Eye (tissue), 1 donor: Measurements from ENCODE around the gene PNPLA3.
A peak's percentile ranks its signal among the peaks of the same experiment; 100 is the strongest.

Source experiments
- DNase-seq: peaks from one replicate; pipeline ENCODE4 v3.0.0-alpha.2; 2015

The PNPLA3 gene

GRCh38 chr22:43923631-43924464, at the start of gene PNPLA3:
PNPLA3 (plus strand) TSS chr22:43923805; CDS start chr22:43923912, 107 bp downstream.
- DNase-seq, result peak; percentile 97

GRCh38 chr22:43876866-43877509, 46.6 kb upstream of the PNPLA3 start:
- DNase-seq, result no peak

GRCh38 chr22:43878079-43878795, 45.4 kb upstream of the PNPLA3 start:
- DNase-seq, result no peak

GRCh38 chr22:43878831-43879550, 44.6 kb upstream of the PNPLA3 start:
- DNase-seq, result no peak

GRCh38 chr22:43879901-43880540, 43.6 kb upstream of the PNPLA3 start:
- no peak for DNase-seq

- no peak for DNase-seq
These were observed 43.0 kb upstream of the PNPLA3 start for GRCh38 chr22:43880541-43880991.

- DNase-seq, result no peak
These were observed 42.2 kb upstream of the PNPLA3 start for GRCh38 chr22:43881091-43882061.

GRCh38 chr22:43882122-43882767, 41.4 kb upstream of the PNPLA3 start:
- no peak for DNase-seq

GRCh38 chr22:43883012-43883661, 40.5 kb upstream of the PNPLA3 start:
- DNase-seq, result peak; percentile 77

- no peak for DNase-seq
These were observed 39.7 kb upstream of the PNPLA3 start for GRCh38 chr22:43883719-43884415.

- DNase-seq, result peak; percentile 71
These were observed 38.8 kb upstream of the PNPLA3 start for GRCh38 chr22:43884600-43885318.

- DNase-seq, result no peak
These were observed 38.3 kb upstream of the PNPLA3 start for GRCh38 chr22:43885319-43885671.

- no peak for DNase-seq
These were observed 37.8 kb upstream of the PNPLA3 start for GRCh38 chr22:43885786-43886185.

GRCh38 chr22:43886231-43886630, 37.4 kb upstream of the PNPLA3 start:
- no peak for DNase-seq

GRCh38 chr22:43887391-43887790, 36.2 kb upstream of the PNPLA3 start:
- DNase-seq, result no peak

- no peak for DNase-seq
These were observed 34.9 kb upstream of the PNPLA3 start for GRCh38 chr22:43888740-43889139.

- no peak for DNase-seq
These were observed 34.3 kb upstream of the PNPLA3 start for GRCh38 chr22:43889201-43889859.

GRCh38 chr22:43889860-43890253, 33.7 kb upstream of the PNPLA3 start:
- no peak for DNase-seq
